GM21576 (cell line): ENCODE results near the gene ANTKMT.

Source experiments
- ATAC-seq: cut with Tn5 transposase; IDR thresholded peaks from one replicate; pipeline ENCODE4 v1.9.1; 2021; ENCODE audit warnings: mild to moderate bottlenecking, moderate library complexity; ENCODE audit not compliant: unreplicated experiment

Gene ANTKMT

DNA sequence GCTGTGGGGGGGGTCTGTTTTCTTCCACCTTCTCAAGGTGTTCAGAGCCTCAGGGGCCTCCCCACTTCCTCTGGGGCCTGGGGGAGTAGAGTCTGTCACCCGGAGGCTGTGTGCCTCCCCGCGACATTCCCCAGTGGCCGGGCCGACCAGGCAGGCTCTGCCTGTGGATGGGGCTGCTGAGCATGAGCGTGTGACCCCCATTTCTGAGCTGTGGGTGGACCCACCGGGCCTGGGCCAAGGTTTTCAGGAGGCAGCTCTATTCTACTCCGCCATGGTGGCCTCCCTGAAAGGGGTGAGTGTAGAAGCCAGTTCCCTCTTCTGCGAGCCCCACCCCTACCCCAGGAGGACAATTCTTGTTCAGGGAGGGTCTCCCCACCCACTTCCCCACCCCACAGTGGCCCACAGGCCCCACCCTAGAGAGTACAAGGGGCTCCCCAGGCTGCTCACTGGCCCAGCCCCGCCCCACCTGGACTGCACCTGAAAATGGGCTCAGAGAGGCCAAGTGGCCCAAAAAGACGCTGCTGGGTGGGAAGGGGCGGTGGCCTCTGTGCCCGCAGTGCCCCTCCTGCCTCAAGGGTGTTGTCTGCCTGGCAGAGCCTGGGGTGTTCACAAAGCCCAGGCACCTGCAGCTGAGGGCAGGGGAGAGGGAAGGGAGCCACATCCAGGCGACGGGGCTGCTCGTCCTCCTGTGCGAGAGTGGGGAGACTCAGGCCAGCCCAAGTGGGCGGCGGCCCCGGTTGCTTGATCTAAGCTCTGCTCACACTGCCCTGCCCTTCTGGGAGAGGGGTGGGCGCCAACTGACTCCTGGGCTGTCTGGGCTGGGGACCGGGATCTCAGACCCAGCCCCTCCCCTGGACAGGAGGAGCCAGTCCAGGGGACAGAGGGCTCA is 40.9 kb downstream of the ANTKMT start:
- no peak for ATAC-seq

DNA sequence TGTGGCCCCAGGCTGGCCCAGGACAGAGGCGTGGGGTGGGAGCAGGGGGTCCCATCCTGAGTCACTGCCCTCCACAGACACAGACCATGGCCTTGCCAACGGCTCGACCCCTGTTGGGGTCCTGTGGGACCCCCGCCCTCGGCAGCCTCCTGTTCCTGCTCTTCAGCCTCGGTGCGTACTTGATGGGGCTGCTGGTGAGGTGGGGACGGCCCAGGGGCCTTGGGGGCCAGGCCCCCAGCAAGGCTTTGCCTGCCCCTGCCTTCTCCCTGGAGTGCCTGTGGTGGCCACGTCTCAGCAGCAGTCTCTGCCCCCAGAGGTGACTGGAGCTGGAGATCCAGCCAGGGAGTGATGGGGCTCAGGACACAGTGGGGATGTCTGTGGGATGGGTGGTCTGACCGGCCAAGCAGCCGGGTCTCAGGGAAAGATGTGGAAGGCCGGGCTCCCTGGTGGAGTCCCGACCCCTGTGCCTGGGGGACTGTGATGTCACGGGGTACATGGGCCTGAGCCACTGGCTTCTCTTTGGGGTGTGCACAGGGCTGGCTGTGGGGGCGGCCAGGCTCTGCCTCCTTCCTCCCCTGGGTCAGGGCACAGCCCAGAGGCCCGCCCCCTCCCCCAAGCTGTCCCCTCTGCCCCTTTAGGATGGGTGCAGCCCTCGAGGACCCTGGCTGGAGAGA is 41.8 kb downstream of the ANTKMT start:
- ATAC-seq, result no peak

DNA sequence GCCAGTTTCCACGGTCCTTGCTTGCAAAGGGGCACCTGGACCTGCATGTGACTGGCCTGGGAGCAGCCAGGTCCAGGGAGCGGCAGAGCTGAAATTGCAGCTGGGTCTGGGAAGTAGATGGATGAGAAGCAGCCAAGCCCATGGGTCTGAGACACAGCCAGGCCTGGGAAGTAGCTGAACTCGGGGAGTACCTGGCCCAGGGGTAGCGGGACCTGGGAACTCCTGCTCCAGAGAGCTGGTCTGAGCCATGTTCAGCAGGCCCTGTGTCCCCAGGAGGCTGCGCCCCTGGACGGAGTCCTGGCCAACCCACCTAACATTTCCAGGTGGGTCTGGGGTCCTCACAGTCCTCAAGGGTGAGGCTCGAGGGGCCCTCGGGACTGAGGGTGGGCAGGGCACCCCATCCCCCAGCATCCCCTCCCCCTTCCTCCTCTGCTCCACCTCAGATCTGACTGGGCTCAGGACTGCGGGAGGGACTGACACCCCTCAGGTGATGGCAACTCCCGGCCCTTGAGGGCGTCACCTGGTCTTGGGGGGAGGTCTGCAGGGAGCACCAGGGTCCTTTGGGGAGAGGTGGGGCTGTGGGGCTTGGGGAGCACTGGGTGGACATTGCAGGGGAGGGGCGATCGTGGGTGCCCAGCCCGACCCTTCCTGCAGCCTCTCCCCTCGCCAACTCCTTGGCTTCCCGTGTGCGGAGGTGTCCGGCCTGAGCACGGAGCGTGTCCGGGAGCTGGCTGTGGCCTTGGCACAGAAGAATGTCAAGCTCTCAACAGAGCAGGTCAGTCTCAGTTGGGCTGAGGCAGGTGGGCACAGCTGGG is 42.6 kb downstream of the ANTKMT start:
- no peak for ATAC-seq

DNA sequence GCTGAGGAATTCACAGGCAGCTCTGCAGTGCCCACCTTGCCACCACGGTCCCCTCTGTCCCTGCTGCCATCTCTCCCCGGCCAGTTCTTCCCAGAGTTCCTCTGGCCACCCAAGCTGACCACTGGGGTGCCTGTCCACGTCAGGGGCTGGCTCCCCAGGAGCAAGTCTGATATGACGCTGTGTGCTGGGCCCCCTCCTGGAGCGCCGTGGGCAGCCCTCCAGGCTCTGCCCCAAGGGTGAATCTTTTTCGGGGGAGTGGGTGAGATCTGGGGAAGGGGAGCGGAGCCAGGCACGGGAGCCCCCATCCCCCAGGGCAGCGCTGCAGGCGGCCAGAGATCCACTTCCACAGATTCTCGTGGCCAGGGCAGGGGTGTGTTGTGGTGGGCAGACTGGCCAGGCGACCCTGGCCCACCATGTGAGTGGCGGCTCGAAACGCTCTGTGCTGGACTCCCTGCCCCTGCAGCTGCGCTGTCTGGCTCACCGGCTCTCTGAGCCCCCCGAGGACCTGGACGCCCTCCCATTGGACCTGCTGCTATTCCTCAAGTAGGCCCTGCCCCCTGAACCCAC is 43.3 kb downstream of the ANTKMT start:
- no peak for ATAC-seq

DNA sequence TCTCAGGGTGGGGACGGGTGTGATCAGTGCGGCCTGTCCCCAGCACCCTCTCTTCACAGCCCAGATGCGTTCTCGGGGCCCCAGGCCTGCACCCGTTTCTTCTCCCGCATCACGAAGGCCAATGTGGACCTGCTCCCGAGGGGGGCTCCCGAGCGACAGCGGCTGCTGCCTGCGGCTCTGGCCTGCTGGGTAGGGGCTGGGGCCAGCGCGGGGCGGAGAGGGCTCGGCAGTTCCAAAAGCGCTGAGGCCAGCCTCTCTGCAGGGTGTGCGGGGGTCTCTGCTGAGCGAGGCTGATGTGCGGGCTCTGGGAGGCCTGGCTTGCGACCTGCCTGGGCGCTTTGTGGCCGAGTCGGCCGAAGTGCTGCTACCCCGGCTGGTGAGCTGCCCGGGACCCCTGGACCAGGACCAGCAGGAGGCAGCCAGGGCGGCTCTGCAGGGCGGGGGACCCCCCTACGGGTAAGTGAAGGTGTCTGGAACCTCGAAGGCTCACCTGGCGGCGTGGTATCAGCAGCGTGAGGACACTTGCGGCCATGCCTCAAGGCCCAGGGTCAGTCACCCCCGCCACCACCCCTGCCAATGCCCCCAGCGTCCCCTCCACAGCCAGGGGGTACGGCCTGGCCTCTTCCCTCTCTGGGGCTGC is 44.0 kb downstream of the ANTKMT start:
- ATAC-seq, result no peak

DNA sequence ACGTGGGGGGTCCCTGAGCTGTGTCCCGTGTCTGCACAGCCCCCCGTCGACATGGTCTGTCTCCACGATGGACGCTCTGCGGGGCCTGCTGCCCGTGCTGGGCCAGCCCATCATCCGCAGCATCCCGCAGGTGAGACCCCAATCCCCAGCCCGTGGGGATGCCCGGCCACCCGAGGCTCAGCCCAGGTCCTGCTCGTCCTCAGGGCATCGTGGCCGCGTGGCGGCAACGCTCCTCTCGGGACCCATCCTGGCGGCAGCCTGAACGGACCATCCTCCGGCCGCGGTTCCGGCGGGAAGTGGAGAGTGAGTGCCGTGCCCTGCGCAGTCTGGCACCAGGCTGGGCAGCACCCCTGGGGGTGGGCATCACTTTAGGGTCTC is 44.5 kb downstream of the ANTKMT start:
- no peak for ATAC-seq

- ATAC-seq, result no peak
Measured at GRCh38 chr16:766008-766819, 45.3 kb downstream of the ANTKMT start.

DNA sequence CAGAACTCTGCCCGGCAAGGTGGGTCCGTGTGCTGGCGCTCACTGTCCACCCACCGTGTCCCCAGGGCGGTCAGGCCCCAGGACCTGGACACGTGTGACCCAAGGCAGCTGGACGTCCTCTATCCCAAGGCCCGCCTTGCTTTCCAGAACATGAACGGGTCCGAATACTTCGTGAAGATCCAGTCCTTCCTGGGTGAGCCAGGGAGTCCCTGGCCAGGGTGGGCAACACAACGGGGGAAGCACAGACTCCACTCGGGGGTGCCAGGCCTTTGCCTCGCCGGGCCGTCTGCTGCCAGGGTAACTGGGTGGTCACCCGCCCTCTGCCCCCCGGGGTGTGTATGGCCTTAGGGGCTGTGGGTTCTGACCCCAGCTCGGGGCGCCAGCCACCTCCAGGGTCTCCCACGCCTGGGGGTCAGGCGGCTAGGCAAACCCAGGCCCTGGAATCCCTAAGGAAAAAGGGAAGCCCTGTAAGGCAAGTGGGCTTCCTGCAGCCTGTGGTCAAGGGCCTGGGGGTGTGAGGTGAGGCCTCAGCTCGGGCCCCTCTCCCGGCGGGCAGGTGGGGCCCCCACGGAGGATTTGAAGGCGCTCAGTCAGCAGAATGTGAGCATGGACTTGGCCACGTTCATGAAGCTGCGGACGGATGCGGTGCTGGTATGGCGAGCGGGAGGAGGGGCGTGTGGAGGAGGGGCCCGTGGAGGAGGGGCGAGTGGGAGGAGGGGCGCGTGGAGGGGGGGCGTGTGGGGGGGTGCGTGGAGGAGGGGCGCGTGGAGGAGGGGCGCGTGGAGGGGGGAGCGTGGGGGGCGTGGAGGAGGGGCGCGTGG is 46.1 kb downstream of the ANTKMT start:
- ATAC-seq, result no peak

DNA sequence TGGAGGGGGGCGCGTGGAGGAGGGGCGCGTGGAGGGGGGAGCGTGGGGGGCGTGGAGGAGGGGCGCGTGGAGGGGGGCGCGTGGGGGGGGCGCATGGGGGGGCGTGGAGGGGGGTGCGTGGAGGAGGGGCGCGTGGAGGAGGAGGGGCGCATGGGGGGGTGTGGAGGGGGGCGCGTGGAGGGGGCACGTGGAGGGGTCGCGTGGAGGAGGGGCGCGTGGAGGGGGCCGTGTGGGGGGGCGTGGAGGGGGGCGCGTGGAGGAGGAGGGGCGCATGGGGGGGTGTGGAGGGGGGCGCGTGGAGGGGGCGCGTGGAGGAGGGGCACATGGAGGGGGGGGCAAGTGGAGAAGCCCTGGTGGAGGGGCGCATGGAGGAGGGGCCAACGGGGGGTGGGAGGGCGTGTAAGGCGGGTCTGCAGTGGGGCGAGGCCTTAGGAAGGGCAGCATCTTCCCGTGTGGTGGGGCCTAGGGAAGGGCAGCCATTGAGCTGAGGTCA is 46.8 kb downstream of the ANTKMT start:
- ATAC-seq, result no peak

- ATAC-seq, result no peak
Measured at GRCh38 chr16:768428-768827, 47.5 kb downstream of the ANTKMT start.

DNA sequence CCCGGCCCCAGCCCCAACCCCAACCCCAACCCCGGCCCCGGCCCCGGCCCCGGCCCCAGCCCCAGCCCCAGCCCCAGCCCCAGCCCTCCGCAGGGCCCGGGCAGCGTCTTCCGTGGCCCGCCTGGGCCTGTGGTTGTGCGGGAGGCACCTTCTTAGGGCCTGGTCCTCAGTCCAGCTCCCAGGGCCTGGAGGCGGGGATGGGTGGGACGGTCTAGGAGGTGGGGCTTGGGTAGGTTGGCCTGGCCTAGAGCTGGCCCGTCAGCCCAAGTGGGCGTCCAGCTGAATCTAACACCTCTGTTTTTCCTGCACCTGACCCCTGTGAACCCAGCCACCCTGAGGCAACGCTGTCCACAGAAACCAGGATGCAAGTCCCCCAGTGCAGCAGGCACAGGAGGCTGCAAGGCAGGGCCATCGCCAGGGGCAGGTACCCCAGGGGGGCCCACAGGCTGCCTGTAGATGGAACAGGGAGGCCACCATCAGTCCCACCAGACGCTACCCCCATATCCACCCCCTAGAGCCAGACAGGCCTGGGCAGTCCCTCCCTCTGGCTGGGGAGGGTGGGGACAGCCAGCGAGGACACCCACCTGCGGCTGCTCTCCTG is 48.3 kb downstream of the ANTKMT start:
- ATAC-seq, result no peak

- ATAC-seq, result no peak
Measured at GRCh38 chr16:769934-770333, 49.0 kb downstream of the ANTKMT start.

DNA sequence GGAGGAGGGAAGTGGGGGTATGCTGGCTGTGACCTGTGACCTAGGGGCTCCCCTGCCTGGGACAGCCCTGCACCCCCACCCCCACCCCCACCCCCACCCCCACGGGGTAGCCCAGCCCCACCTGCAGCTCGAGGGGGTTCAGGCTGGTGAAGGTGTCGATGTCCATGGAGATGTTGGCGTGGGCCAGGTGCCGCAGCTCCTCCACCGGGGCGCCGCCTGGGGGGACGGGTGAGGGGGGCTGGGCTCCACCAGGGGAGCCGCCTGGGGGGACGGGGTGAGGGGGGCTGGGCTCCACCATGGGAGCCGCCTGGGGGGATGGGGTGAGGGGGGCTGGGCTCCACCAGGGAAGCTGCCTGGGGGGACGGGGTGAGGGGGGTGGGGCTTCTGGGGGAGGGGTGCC is 49.5 kb downstream of the ANTKMT start:
- no peak for ATAC-seq
